Activated T-cell treated with anti-CD3 and anti-CD28 coated beads for 48 hours (primary cell): Measurements from ENCODE around the gene ALPK1.

Experiments used
- DNase-seq: peaks from one replicate; pipeline ENCODE4 v3.0.0-alpha.2; 2020; ENCODE audit warnings: low read depth

Gene ALPK1

DNA sequence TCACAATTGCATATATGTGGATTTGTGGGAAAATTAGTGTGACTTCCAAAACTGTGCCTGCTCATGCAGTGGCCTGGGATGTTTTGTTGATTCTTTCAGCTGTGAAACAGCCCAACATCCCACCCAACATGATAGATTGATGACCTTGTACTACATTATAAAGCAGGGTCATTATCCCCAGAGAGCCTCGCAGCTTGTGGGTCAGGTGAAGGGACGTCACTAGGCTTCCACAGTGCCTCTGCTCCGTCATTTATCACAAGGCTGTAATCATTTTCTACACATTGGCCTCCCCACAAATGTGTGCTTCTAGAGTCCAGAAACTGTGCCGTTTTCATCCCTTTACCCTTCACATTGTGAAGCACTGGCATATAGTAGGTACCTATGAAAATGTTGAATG, 31.6 kb downstream of the ALPK1 start:
- DNase-seq = no peak

DNA sequence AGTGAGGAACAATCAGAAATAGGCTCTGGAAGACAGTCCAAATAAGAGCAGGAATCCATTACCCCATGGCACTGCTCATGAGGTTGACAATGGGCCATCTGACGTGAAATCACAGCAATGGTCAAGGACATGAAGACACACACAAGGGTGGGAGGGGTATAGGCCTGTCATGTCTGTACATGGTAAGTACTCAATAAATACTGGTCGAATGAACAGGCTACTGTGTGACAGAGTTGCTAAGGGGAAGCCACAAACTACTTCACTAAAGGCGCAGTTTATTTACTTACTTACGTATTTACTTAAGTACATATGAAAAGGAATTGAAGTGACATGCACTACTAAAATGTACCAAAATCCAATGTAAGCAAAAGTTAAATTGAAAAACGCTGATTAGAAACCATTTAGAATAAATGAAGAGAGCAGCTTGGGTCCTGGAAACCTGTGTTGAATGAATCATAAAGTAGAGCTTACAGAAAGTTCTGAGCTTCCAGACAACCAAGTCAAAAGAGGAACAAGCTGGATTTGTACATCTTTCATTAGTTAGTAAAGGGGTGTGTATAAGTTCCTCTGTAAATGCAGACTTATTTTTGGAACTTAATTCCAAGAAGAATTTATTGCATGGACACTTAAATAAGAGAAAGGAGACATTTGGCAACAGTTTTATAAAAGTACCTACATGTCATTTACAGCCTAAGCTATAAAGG, 32.7 kb downstream of the ALPK1 start:
- no peak for DNase-seq

DNA sequence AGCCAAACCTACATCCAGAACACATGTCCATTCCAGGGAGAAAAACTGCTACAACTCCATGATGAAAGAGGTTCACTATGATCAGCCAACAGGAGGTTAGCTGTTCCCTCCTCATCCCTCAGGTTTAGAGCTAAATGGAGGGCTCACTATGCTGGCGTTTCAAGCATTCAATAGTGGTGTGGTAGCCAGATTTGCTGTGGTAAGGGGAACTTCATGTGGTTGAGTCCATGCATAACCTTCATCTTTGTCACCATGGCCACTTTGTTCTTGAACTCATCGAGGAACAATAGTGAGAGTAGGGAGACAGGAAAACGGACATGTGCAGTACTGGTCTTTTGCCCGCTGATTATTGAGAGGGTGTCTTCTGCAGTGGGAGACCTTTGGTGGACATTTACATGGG, 33.8 kb downstream of the ALPK1 start:
- DNase-seq = no peak

DNA sequence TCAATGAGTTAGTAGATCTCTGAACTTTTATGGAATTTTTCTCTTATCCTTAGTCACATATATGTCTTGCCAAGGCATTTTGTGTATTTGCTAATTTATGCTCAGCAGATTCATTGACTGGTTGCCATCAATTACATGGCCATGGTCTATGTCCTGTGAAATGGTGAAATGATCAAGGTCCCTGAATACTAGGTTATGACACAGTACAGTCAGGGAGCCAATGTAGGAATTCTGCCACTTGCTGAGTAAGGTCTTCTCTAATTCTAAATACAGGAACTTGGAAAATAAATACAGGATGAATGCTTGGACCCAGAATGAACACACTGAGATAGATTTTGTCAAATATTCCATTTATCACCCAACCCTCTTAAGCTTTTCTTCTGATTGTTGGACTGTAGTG, 35.2 kb downstream of the ALPK1 start:
- DNase-seq = no peak

DNA sequence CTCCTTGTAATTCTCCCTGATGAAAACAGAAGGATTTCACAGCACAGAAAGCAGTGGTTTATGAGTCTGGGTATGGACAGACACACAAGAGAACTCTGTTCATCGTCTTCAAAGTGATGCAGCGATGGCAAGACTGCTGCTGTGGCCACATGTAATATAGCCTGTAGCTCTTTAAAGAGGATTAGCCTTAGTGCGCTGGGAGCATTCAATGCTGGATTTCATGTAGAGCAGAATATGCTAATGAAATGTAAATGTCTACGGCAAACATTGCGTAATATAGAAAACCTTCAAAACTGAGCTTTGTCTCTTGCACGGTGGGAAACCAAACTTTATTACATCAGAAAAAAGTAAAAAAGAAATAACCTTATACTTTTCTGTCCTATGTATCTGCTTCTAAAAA, 42.9 kb downstream of the ALPK1 start:
- no peak for DNase-seq

DNA sequence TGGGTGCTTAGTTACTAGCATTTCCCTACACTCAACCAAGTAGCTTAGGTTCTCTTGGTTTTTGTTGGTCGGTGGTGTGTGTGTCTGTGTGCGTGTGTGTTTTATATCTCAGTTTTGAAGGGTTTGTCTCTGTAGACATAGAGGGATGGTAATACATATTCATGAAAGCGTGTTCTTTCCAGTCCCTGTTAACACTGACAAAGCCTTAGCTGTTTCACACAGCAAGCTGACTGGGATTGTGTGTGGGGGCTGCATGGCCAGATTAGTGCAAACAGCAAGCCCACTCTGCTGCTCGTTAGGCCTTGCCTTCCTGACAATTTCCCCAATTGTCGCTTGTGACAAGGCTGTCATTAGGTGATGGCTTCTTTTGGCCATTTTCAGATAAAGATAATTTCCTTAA, 43.9 kb downstream of the ALPK1 start:
- DNase-seq = no peak

DNA sequence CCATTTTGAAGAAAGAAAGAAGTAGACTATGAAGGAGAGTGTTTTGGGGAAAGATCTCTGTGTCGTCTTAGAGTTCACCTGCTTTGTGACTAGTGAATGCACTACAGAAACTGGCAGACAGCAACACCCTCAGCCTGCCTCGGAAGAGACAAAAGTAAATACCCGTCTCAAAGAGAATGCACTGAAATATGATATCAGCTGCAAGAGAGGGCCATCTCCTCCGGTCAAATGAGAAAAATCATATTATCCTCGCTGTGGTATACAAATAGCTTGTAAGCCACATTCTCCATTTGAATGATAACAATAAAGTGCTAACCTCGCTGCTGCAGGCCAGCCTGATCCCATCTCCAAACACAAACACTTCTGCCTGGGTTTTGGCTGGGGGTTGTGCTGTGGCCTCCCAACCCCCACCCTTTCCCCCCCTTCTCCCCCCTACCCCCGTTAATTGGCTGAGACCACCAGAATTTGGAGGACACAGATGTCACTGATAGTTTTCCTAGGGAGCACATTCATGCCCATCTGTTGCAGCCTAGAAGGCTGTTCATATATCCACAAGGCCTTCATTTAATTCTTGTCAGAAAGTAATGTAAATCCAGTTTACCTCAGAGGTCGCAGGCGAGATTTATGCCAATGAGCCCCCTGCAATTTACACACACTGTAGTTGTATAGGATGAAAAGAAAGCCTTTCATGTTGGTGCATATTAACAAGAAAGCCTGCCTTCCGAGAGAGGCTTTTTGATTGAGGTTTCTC, 46.3 kb downstream of the ALPK1 start:
- no peak for DNase-seq

DNA sequence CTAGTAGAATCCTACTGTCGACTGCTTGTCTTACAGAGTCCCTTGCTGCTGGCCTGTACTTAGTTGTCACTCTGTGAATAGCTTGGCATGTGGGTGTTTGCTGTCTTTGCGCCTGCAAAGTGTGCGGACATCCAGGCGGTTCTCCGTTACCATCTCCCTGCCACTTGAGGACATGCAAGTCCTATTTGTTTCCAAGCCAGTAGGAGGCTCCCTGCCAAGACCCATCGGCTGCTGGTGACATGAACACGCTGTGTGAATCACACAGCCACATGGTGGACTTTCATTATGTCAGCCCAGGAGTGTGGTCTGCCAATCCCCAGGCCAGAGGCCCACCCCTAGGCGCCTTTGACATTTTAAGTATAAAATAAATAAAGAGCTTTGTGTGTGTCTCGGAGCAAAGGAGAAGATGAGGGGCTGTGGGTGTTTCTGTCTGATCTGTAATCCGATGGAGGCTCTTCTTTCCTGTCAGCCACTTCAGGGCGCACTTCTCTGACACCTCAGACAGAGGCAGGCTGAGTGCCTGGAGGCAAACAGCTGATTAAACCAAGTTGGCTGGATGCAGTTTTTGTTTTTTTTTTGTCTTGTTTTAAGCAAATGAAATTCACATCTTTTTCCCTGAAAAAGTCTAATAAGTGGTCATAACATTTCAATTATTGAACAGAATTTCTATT, 51.5 kb downstream of the ALPK1 start:
- no peak for DNase-seq

DNA sequence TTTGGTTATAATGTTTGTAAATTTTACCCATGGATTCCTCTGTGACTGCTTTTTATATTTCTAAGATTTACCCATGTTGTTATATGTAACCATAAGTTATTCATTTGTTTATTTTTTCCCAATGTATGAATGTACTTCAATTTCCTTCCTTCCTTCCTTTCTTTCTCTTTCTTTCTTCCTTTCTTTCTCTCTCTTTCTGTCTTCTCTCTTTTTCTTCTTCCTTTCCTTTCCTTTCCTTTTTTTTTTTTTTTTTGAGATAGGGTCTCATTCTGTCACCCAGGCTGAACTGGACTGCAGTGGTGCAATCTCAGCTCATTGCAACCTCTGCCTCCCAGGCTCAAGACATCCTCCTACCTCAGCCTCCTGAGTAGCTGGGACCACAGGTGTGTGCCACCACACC, 55.6 kb downstream of the ALPK1 start:
- no peak for DNase-seq

DNA sequence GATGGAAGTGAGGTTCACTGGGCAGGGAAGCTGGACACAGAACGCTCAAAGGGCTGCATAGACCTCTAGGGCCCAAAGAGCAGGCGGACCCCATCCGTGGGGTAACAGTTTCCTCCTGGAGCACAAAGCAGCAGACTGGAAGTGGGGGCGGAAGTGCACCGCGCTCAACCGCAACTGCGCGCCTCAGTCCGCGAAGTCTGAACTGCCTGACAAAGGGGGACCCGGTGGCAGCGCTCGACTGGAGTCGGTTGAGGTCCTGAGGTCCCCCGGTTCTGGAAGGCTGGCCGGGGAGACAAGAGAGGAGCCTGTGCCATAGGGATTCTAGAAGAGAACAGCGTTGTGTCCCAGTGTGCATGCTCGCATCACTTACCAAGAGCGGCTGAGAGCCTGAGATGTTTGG, 58.5 kb downstream of the ALPK1 start:
- DNase-seq = no peak

DNA sequence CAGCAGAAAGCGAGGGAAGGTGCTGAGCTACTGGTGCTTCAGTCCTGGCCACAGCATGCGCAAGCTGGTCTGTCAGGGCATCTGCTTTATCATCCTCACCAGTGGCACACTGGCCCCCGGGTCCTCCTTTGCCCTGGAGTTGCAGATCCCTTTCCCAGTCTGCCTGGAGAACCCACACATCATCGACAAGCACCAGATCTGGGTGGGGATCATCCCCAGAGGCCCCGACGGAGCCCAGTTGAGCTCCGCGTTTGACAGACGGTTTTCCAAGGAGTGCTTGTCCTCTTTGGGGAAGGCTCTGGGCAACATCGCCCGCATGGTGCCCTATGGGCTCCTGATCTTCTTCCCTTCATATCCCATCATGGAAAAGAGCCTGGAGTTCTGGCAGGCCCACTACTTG, 60.3 kb downstream of the ALPK1 start:
- DNase-seq = no peak

DNA sequence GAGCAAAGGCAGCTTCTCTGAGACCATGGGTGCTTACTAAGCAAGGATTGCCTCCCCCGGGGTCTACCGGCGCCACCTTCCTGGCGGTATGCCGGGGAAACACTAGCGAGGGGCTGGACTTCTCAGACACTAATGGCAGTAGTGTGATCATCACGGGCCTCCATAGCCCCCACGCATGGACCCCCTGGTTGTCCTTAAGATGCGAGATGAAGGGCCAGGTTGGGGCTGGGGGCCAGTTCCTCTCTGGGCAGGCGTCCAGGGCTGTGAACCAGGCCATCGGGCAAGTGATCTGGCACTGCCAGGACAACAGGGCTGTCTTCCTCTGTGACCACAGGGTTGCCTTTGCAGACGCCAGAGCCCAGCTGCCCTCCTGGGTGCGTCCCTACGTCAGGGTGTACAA, 60.7 kb downstream of the ALPK1 start:
- no peak for DNase-seq

DNA sequence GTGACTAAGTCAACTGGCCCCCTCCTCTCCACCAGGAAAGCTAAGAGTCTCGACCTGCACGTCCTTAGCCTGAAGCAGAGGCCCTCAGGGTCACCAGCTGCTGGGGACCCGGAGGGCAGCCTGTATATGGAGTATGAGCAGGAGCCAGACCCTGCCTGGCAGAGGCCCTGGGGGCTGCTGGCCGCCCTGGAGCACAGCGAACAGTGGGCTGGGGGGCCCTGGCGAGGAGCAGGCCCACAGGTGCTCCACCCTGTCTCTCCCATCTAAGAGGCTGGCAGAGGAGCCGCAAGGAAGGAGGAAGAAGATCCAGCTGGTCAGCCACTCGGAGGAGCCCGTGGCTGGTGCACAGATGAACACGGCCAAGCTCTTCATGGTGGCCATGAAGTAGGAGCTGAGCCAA, 61.2 kb downstream of the ALPK1 start:
- no peak for DNase-seq

DNA sequence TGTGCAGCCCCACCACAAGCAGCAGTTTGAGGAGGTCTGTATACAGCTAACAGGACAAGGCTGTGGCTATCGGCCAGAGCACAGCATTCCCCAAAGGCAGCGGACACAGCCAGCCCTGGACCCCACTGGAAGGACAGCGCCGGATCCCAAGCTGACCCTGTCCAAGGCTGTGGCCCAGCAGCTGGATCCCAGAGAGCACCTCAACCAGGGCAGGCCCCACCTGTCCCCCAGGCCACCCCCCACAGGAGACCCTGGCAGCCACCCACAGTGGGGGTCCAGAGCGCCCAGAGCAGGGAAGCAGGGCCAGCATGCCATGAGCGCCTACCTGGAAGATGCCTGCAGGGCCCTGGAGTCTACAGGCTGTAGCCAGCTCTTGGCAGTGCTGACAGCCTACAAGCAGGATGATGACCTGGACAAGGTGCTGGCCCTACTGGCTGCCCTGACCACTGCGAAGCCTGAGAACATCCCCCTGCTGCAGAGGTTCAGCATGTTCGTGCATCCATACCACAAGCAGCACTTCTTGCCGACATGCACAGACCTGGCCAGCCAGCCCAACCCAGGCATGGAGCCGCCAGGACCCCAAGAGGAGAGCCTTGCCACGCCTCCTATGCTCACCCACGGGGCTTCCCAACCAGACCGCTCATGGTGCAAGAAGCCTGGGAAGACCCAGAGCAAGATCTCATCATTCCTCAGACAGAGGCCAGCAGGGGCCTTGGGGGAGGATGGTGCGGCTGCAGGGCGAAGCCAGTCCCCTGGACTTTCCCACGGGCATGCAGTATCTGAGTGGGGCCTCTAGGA, 62.0 kb downstream of the ALPK1 start:
- DNase-seq = no peak

DNA sequence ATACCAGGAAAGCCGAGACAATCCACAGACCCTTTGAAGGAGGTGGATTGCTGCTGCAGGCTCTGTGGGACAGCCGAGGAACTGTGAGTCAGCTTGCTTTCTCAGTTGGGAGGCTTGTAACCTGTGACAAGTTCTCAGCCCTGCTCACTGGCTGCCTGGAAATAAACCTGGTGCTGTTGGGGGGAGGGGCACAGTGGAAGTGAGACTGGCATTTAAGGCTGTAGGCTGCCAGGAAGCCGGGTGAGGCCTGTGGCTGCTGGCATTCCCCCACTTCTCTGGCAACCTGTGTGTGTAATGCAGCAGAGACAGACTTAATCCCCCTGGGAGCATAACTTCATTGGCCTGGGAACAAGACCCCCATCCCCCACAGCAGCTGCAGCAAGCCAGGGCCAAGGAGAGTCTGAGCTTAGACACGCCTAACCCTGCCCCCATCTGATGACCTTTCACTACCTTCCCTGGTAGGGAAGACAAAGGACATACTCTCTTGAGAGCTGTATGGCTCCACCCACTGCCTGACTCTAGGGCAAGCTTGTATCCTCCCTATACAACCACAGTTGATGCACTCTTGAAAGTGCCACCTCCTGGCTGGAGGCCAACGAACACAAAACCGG, 64.1 kb downstream of the ALPK1 start:
- no peak for DNase-seq

DNA sequence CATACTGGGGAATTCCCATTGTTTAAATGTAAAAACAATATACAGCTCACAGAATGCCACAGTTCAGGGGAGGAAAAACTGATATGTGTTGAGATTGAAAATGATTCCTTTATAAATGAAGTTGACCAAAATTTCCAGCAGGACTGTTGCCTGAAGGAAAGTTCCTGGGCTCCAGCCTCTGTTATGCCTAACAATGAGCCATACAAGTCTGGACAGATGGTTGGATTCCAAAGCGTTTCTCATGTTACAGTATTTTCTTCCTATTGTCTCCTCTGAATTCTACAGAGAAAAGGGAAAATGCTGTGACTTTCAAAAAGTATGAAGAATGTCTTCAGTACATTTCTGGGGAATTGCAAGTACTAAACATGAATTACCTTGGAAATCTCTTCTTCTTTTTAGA, 73.3 kb downstream of the ALPK1 start:
- DNase-seq = no peak

DNA sequence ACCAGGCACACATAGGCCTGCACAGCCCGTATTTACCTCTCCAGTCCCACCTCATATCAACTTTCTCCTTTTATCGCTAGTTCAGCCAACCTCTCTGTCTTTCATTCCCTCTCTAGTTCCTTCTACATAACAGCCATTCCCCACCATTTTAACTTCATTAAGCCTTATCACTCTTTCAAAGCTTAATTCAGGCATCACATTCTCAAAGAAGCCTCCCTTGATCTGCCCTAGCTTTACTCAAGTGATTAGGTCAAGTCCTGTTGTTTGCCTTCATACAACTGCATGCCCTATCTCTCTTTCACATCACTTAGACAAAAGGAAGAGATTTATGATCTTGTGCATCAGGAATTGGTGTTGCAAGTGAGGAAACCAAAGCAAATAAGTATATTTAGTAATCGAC, 74.2 kb downstream of the ALPK1 start:
- DNase-seq = no peak

DNA sequence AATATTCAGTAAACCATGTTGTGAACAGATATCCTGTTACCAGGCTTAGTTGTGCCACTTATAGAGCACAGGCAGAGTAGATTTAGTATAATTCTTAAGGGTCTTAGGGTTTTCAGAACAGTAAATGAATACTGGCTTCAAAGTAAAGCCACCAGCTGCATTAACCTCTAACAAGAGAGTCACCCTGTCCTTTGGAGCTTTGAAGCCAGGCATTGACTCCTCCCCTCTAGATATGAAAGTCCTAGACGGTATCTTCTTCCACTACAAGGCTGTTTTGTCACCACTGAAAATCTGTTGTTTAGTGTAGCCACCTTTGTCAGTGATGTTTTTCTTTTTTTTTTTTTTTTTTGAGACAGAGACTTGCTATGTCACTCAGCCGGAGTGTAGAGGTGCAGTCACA, 77.7 kb downstream of the ALPK1 start:
- DNase-seq = no peak

DNA sequence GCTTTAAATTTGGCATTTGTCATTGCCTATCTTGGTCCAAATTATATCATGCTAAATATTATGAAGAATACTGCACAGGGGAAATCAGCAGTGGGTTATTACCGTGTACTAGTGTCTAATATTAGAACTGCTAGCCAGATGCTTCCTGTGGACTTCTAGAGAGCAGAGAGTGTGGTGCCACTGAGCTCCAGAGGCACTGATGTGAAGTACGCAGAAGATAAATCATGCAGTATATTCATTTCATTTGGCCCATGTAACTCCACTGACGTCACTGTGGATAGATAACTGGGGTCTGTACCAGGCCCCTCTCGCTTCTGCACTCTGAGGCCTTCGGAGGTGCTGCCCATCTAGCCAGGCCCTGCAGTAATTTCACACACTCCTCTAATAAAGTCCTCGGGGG, 80.0 kb downstream of the ALPK1 start:
- no peak for DNase-seq

DNA sequence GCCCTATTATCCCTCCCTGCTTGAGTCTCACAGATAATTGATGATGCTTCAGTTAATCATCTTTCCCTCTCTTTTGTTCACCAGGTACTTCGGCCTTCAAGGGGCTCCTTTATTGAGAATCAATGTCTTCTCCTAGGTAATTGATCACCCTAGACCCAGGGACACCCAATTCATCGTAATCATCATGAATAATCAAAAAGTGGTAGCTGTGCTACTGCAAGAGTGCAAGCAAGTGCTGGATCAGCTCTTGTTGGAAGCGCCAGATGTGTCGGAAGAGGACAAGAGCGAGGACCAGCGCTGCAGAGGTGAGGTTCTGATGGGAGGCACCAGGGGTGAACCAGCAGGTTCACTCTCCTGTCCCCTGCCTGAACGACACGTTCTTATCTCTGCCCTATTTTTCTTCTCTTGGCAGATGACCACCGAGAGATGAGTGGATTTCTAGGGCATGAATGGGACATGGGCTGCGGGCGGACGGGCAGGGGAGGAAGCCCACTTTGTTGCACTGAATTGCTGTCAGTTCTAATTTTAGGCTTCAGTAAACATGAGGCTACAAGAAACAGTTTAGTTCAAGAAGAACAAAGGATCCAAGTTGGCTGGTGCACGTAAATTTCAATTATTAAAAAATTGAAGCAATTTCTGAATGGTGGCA, 80.5 kb downstream of the ALPK1 start:
- no peak for DNase-seq

DNA sequence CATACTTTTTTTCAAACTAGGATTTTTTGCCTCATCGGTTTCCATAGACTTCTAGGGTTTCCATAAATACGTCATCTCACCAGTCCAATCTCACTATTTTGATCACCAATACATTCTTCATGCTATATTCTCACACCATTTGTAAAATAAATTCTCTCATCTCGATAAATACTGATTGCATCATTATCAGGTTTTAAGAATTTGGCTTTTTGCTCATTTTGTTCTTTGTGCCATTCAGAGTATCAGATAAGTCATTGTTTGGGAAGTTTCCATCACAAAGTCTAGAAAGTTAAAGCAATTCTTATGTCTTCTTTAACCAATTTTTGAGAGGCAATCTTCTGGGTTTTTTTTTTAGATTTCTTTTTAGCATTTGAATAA, 81.1 kb downstream of the ALPK1 start:
- no peak for DNase-seq

DNA sequence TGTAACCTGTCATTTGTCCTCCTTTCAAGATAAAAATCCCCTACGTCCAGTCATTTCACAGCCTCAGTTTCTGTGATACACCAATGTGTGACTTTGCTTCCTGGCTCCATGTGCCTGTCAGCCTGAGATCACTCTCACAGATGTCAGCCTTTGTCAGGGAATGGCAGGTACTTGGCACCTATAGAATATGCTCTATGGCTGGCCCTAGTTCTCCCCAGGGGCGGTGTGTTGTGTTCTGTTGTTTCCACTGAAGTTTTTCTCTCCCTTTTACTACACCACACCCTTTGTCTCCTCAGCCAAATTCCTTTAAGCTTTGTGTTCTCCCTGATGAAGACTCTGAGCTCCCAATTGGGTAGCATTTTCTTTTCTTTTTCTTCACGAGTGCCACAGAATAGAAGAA, 81.7 kb downstream of the ALPK1 start:
- no peak for DNase-seq
